HepG2 (cell line): Measurements from ENCODE around the gene TAF1B.

Source experiments
- EZH2 ChIP-seq: conservative IDR thresholded peaks from 2 replicates; pipeline ENCODE4 v1.6.1; 2012; ENCODE audit warnings: mild to moderate bottlenecking, low read depth, low read length, moderate library complexity
- IRF9 ChIP-seq: sonication (generic); formaldehyde crosslinking; IDR thresholded peaks from 2 replicates; pipeline ENCODE4 v1.8.0; 2022; ENCODE audit warnings: missing genetic modification reagents, mild to moderate bottlenecking, borderline replicate concordance
- ZFP37 ChIP-seq: sonication (generic); formaldehyde crosslinking; IDR thresholded peaks from 2 replicates; pipeline ENCODE4 v1.4.0; 2020; ENCODE audit warnings: missing genetic modification reagents, borderline replicate concordance
- ZNF557 ChIP-seq: sonication (generic); formaldehyde crosslinking; IDR thresholded peaks from 2 replicates; pipeline ENCODE4 v1.4.0; 2020; ENCODE audit warnings: missing genetic modification reagents

DNA sequence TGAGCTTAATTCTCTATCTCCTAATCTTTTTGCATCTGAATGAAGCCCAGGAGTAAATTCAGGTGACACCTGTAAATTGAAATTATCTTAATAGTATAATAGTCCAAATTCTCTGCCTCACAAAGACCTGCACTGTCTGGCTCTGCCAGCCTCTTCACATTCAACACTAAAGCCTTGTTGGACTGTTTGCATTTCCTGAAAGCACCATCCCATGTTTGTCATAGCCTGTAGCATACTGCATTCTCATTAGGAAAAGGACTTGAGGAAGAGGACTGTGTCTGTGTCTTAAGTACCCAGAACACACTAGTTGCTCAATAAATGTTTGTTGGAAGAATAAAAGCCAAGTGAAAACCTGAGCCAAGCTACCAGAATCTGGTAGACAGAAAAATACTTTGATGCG, 65.4 kb downstream of the TAF1B start:
- TF ChIP-seq IRF9 (no peak), EZH2 (no peak), ZNF557 (CRISPR knock-in tag) (no peak), ZFP37 (CRISPR knock-in tag) (no peak)
